Measurements from ENCODE around the gene CD300E.

DNA sequence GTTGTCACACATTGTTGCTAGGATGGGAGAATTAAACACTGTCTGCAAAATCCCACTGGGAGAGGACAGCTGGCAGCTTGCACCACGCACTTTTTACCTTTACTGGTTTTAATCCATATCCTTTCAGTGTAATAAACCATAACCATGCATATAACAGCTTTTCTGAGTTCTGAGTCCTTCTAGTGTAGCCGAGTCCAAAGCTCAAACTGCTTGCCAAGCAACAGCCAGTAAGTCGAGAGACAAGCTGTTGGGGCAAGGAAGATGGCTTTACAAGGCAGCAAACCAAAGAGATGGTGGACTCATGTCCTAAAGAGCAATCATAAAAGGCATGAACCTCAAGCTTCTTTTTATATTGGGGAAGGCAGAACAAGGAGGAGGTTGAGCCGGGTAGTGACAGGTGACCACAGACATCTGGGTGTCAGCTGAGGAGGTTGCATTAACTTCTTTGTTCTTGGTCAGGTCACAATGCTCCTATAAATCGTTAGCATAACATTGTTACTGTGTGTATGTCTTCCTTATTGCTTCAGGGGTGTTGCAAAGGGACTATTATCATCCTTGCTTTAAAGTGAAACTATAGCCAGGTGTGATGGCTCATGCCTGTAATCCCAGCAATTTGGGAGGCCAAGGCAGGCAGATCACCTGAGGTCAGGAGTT, 48.9 kb downstream of the CD300E start:
- TF ChIP-seq, protein P1, sequence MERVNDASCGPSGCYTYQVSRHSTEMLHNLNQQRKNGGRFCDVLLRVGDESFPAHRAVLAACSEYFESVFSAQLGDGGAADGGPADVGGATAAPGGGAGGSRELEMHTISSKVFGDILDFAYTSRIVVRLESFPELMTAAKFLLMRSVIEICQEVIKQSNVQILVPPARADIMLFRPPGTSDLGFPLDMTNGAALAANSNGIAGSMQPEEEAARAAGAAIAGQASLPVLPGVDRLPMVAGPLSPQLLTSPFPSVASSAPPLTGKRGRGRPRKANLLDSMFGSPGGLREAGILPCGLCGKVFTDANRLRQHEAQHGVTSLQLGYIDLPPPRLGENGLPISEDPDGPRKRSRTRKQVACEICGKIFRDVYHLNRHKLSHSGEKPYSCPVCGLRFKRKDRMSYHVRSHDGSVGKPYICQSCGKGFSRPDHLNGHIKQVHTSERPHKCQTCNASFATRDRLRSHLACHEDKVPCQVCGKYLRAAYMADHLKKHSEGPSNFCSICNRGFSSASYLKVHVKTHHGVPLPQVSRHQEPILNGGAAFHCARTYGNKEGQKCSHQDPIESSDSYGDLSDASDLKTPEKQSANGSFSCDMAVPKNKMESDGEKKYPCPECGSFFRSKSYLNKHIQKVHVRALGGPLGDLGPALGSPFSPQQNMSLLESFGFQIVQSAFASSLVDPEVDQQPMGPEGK (CRISPR knock-in tag; IDR thresholded peaks at IDR 0.05; ENCODE audit: borderline replicate concordance) = no peak
- TF ChIP-seq, protein P2, sequence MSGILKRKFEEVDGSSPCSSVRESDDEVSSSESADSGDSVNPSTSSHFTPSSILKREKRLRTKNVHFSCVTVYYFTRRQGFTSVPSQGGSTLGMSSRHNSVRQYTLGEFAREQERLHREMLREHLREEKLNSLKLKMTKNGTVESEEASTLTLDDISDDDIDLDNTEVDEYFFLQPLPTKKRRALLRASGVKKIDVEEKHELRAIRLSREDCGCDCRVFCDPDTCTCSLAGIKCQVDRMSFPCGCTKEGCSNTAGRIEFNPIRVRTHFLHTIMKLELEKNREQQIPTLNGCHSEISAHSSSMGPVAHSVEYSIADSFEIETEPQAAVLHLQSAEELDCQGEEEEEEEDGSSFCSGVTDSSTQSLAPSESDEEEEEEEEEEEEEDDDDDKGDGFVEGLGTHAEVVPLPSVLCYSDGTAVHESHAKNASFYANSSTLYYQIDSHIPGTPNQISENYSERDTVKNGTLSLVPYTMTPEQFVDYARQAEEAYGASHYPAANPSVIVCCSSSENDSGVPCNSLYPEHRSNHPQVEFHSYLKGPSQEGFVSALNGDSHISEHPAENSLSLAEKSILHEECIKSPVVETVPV (CRISPR knock-in tag; IDR thresholded peaks at IDR 0.05) = no peak
- TF ChIP-seq ZNF70 (CRISPR knock-in tag; IDR thresholded peaks at IDR 0.05) (no peak), CREB5 (CRISPR knock-in tag; IDR thresholded peaks at IDR 0.05; ENCODE audit: low read depth) (no peak), TCF4 (CRISPR knock-in tag; IDR thresholded peaks at IDR 0.05; ENCODE audit: borderline replicate concordance) (no peak), POU6F1 (CRISPR knock-in tag; IDR thresholded peaks at IDR 0.05; ENCODE audit: borderline replicate concordance, low read depth) (no peak), CSDC2 (CRISPR knock-in tag; IDR thresholded peaks at IDR 0.05) (no peak), BACH2 (CRISPR knock-in tag; IDR thresholded peaks at IDR 0.05; ENCODE audit: borderline replicate concordance) (no peak)

Measured in SK-N-SH treated with all-trans-retinoic acid at 6 μM for 48 hours (cell line).